ENCODE results near the gene MIA2.

- TF ChIP-seq POLR2AphosphoS5 (IDR thresholded peaks at IDR 0.05) (no peak), CTCF (IDR thresholded peaks at IDR 0.05) (peak in 2 of 5 experiments; percentile 10 to 13), POLR2A (IDR thresholded peaks at IDR 0.05) (no peak)
Observed at GRCh38 chr14:39265806-39266524, 32.2 kb downstream of the MIA2 start.

All from transverse colon (tissue), 4 donors.